HG03342 (cell line): ENCODE data around the gene STK40.

Source experiments
- ATAC-seq: cut with Tn5 transposase; IDR thresholded peaks from one replicate; pipeline ENCODE4 v1.9.1; 2021; ENCODE audit warnings: mild to moderate bottlenecking, moderate library complexity; ENCODE audit not compliant: unreplicated experiment

Gene STK40

GRCh38 chr1:36398370-36398977 lies 12.8 kb upstream of the STK40 start:
- no peak for ATAC-seq

GRCh38 chr1:36397378-36398230 lies 11.9 kb upstream of the STK40 start, which contains the start of gene LSM10:
TSS of gene LSM10 (minus strand) at chr1:36397908. CDS start at chr1:36394129, 3,779 bp downstream.
- peak; percentile 88 for ATAC-seq

- peak; percentile 36 for ATAC-seq
Measured at GRCh38 chr1:36397083-36397377, 11.3 kb upstream of the STK40 start.

- no peak for ATAC-seq
Measured at GRCh38 chr1:36396359-36396758, 10.6 kb upstream of the STK40 start.

- no peak for ATAC-seq
Measured at GRCh38 chr1:36393686-36394085, 8.0 kb upstream of the STK40 start.

- no peak for ATAC-seq
Measured at GRCh38 chr1:36392836-36393235, 7.1 kb upstream of the STK40 start.

- no peak for ATAC-seq
Measured at GRCh38 chr1:36391271-36391670, 5.5 kb upstream of the STK40 start.

GRCh38 chr1:36390411-36390810 lies 4.7 kb upstream of the STK40 start:
- no peak for ATAC-seq

GRCh38 chr1:36389999-36390398 lies 4.3 kb upstream of the STK40 start:
- no peak for ATAC-seq

GRCh38 chr1:36389261-36389660 lies 3.5 kb upstream of the STK40 start:
- no peak for ATAC-seq

GRCh38 chr1:36387141-36387949 lies 1.6 kb upstream of the STK40 start:
- ATAC-seq, result no peak

- ATAC-seq, result peak; percentile 41
Measured at GRCh38 chr1:36386265-36387140, 779 bp upstream of the STK40 start.

- ATAC-seq, result no peak
Measured at GRCh38 chr1:36384542-36385409, 948 bp downstream of the STK40 start.

- ATAC-seq, result no peak
Measured at GRCh38 chr1:36383240-36383639, 2.5 kb downstream of the STK40 start.

- ATAC-seq, result no peak
Measured at GRCh38 chr1:36382669-36383068, 3.1 kb downstream of the STK40 start.

GRCh38 chr1:36382231-36382630 lies 3.5 kb downstream of the STK40 start:
- no peak for ATAC-seq

GRCh38 chr1:36381405-36381804 lies 4.3 kb downstream of the STK40 start:
- ATAC-seq, result no peak

GRCh38 chr1:36380782-36381181 lies 4.9 kb downstream of the STK40 start:
- ATAC-seq, result no peak

GRCh38 chr1:36380143-36380619 lies 5.5 kb downstream of the STK40 start:
- no peak for ATAC-seq
